PC-9 (cell line): Measurements from ENCODE around the gene NDUFAF2.

ENCODE experiments used
- CTCF ChIP-seq: fragments of 200-600 bp; sonication (generic); conservative IDR thresholded peaks from 2 replicates; pipeline ENCODE4 v1.6.1; 2017; ENCODE audit warnings: mixed run types, antibody characterized with exemption, mild to moderate bottlenecking, moderate library complexity
- EZH2 ChIP-seq: fragments of 200-600 bp; sonication (generic); IDR thresholded peaks from 2 replicates; pipeline ENCODE4 v1.8.0; 2017; ENCODE audit warnings: antibody characterized with exemption, low read depth

GRCh38 chr5:61069150-61069549 lies 124.1 kb downstream of the NDUFAF2 start:
- TF ChIP-seq CTCF = no peak
- TF ChIP-seq EZH2 = no peak
